ENCODE measurements around the gene USHBP1. TPM values are rescaled to one million over a fixed set of nuclear protein-coding genes. Genes with fewer than 3 reads are reported as not detected.
A peak's percentile ranks its signal among the peaks of the same experiment; 100 is the strongest.

The USHBP1 gene
- total RNA-seq, 2 donors from 2014 or later: 0.26 to 0.48 TPM

- peak overlapping the region; percentile 86 for H3K4me3 Mint-ChIP-seq
- H3K4me1 Mint-ChIP-seq: peaks cover 5% of the 10 kb centered on the region
- no peaks in the 10 kb centered on the region for H3K9me3 Mint-ChIP-seq
- no peak for ATAC-seq (replicated peaks)
- no peaks in the 10 kb centered on the region for H3K27me3 Mint-ChIP-seq
- no peak overlapping the region for H3K27ac Mint-ChIP-seq
- H3K36me3 Mint-ChIP-seq (ENCODE audit: low read depth): no peaks in the 10 kb centered on the region
These were observed 39.5 kb downstream of the USHBP1 start for GRCh38 chr19:17225053-17225452.

GRCh38 chr19:17220207-17220758, 44.3 kb downstream of the USHBP1 start:
- Mint-ChIP-seq H3K27me3 (no peaks in the 10 kb centered on the region), H3K4me1 (peaks cover 5% of the 10 kb centered on the region), H3K4me3 (no peak overlapping the region), H3K36me3 (ENCODE audit: low read depth) (peaks cover 39% of the 10 kb centered on the region), H3K27ac (no peak overlapping the region), H3K9me3 (no peaks in the 10 kb centered on the region)
- ATAC-seq (replicated peaks): no peak

- no peak for ATAC-seq (replicated peaks)
- H3K36me3 Mint-ChIP-seq (ENCODE audit: low read depth): peaks cover 43% of the 10 kb centered on the region
- peaks cover 5% of the 10 kb centered on the region for H3K4me1 Mint-ChIP-seq
- no peaks in the 10 kb centered on the region for H3K9me3 Mint-ChIP-seq
- no peak overlapping the region for H3K4me3 Mint-ChIP-seq
- no peaks in the 10 kb centered on the region for H3K27me3 Mint-ChIP-seq
- no peak overlapping the region for H3K27ac Mint-ChIP-seq
These were observed 45.3 kb downstream of the USHBP1 start for GRCh38 chr19:17219286-17219685.

GRCh38 chr19:17216058-17216670, 48.4 kb downstream of the USHBP1 start:
- ATAC-seq (replicated peaks): no peak
- Mint-ChIP-seq H3K4me1 (peaks cover 5% of the 10 kb centered on the region), H3K36me3 (ENCODE audit: low read depth) (peaks cover 61% of the 10 kb centered on the region), H3K27ac (peak overlapping the region; percentile 95), H3K4me3 (peak overlapping the region; percentile 86), H3K27me3 (no peaks in the 10 kb centered on the region), H3K9me3 (no peaks in the 10 kb centered on the region)

GRCh38 chr19:17215127-17215971, 49.2 kb downstream of the USHBP1 start, which contains the start of gene USE1:
TSS of gene USE1 (plus strand) at chr19:17215357. CDS start at chr19:17215406, 49 bp downstream.
- ATAC-seq (replicated peaks): peak; percentile 98
- H3K36me3 Mint-ChIP-seq (ENCODE audit: low read depth): peaks cover 66% of the 10 kb centered on the region
- H3K4me3 Mint-ChIP-seq: peak within 1 kb of the TSS; percentile 86
- H3K27ac Mint-ChIP-seq: peak within 1 kb of the TSS; percentile 95
- H3K27me3 Mint-ChIP-seq: no peaks in the 10 kb centered on the region
- peaks cover 5% of the 10 kb centered on the region for H3K4me1 Mint-ChIP-seq
- H3K9me3 Mint-ChIP-seq: no peaks in the 10 kb centered on the region

GRCh38 chr19:17214508-17215126, 49.9 kb downstream of the USHBP1 start:
- H3K4me3 Mint-ChIP-seq: peak overlapping the region; percentile 86
- H3K9me3 Mint-ChIP-seq: no peaks in the 10 kb centered on the region
- peaks cover 5% of the 10 kb centered on the region for H3K4me1 Mint-ChIP-seq
- peak overlapping the region; percentile 95 for H3K27ac Mint-ChIP-seq
- H3K36me3 Mint-ChIP-seq (ENCODE audit: low read depth): peaks cover 73% of the 10 kb centered on the region
- no peaks in the 10 kb centered on the region for H3K27me3 Mint-ChIP-seq
- no peak for ATAC-seq (replicated peaks)

- no peaks in the 10 kb centered on the region for H3K9me3 Mint-ChIP-seq
- H3K4me3 Mint-ChIP-seq: no peak overlapping the region
- H3K27me3 Mint-ChIP-seq: no peaks in the 10 kb centered on the region
- peaks cover 8% of the 10 kb centered on the region for H3K4me1 Mint-ChIP-seq
- H3K27ac Mint-ChIP-seq: no peak overlapping the region
- ATAC-seq (replicated peaks): no peak
- peaks cover 75% of the 10 kb centered on the region for H3K36me3 Mint-ChIP-seq (ENCODE audit: low read depth)
These were observed 51.2 kb downstream of the USHBP1 start for GRCh38 chr19:17213334-17213733.

- H3K9me3 Mint-ChIP-seq: no peaks in the 10 kb centered on the region
- peaks cover 67% of the 10 kb centered on the region for H3K36me3 Mint-ChIP-seq (ENCODE audit: low read depth)
- no peak overlapping the region for H3K27ac Mint-ChIP-seq
- ATAC-seq (replicated peaks): no peak
- no peaks in the 10 kb centered on the region for H3K27me3 Mint-ChIP-seq
- H3K4me1 Mint-ChIP-seq: peaks cover 8% of the 10 kb centered on the region
- H3K4me3 Mint-ChIP-seq: no peak overlapping the region
These were observed 52.7 kb downstream of the USHBP1 start for GRCh38 chr19:17211547-17212446.

- H3K9me3 Mint-ChIP-seq: no peaks in the 10 kb centered on the region
- H3K4me1 Mint-ChIP-seq: peaks cover 8% of the 10 kb centered on the region
- no peaks in the 10 kb centered on the region for H3K27me3 Mint-ChIP-seq
- no peak for ATAC-seq (replicated peaks)
- no peak overlapping the region for H3K4me3 Mint-ChIP-seq
- H3K36me3 Mint-ChIP-seq (ENCODE audit: low read depth): peaks cover 58% of the 10 kb centered on the region
- H3K27ac Mint-ChIP-seq: no peak overlapping the region
These were observed 54.2 kb downstream of the USHBP1 start for GRCh38 chr19:17210296-17210695.

- H3K9me3 Mint-ChIP-seq: no peaks in the 10 kb centered on the region
- peak; percentile 46 for ATAC-seq (replicated peaks)
- H3K4me3 Mint-ChIP-seq: no peak overlapping the region
- peaks cover 62% of the 10 kb centered on the region for H3K36me3 Mint-ChIP-seq (ENCODE audit: low read depth)
- peaks cover 8% of the 10 kb centered on the region for H3K4me1 Mint-ChIP-seq
- H3K27ac Mint-ChIP-seq: peak overlapping the region; percentile 77
- H3K27me3 Mint-ChIP-seq: no peaks in the 10 kb centered on the region
These were observed 55.2 kb downstream of the USHBP1 start for GRCh38 chr19:17209126-17210036.

- Mint-ChIP-seq H3K9me3 (no peaks in the 10 kb centered on the region), H3K36me3 (ENCODE audit: low read depth) (peaks cover 70% of the 10 kb centered on the region), H3K4me1 (peaks cover 8% of the 10 kb centered on the region), H3K27ac (no peak overlapping the region), H3K4me3 (no peak overlapping the region), H3K27me3 (no peaks in the 10 kb centered on the region)
- ATAC-seq (replicated peaks): no peak
These were observed 57.6 kb downstream of the USHBP1 start for GRCh38 chr19:17206736-17207581.
